Raji (cell line): ENCODE results near the gene GABRG3.

Experiments
- POLR2A ChIP-seq: IDR thresholded peaks from 2 replicates; pipeline ENCODE4 v1.6.1; 2011; ENCODE audit warnings: low read depth, low read length, control low read depth; ENCODE audit not compliant: insufficient read depth

GABRG3 gene

DNA sequence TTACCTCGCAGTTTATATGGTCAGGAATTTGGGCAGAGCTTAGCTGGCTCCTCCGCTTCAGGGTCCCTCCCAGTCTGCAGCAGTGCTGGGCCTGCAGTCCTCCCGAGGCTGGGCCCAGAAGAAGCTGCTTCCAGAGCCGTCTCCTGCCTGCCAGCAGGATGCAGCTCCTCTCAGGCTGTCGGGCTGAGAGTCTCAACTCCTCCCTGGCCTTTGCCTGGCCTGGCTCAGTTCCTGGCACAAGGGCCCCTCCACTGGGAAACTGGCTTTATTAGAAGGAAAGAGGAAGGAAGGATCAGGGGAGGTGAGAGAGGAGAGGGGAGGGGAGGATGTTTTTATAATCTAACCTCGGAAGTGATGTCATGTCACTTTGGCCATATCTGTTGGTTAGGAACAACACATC lies 72.8 kb downstream of the GABRG3 start:
- TF ChIP-seq POLR2A: no peak

DNA sequence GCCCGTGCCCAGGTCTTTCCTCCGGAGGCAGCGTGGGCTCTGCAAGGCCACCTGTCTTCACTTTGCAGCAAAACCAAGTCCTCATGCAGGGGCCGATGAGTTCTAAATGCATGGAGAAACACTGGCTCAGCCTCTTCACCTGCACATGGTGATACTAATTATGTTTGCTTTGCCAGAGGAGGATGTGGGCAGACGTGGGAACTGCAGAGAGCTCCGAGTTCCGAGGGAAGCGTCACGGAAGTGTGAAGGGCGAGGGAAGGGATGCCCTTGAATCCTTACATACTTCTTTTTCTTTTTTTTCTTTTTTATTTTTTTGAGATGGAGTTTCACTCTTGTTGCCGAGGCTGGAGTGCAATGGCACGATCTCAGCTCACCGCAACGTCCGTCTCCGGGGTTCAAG lies 74.8 kb downstream of the GABRG3 start:
- no peak for TF ChIP-seq POLR2A

- no peak for TF ChIP-seq POLR2A
Measured at GRCh38 chr15:27046880-27047279, 75.9 kb downstream of the GABRG3 start.

DNA sequence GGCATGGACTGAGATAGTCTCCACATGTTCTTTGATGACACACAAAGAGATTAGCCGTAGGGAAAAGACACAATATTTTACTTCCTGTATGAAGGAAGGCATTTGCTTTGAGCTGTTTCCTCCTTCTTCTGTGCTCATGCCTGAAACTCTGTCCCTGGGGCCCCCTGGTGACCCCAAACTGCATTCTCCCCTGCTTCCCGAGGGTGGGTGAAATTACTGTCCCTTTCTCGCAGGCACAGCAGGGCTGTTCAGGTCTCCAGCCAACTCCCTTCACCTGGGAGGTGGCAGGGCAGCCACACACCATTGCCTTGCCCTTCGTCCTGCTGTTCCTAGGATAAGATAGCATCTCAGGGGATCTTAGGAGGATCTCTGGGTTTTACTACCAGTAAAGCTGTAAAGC lies 79.2 kb downstream of the GABRG3 start:
- no peak for TF ChIP-seq POLR2A

- no peak for TF ChIP-seq POLR2A
Measured at GRCh38 chr15:27054426-27054825, 83.4 kb downstream of the GABRG3 start.

GRCh38 chr15:27057904-27058645 lies 87.1 kb downstream of the GABRG3 start:
- no peak for TF ChIP-seq POLR2A

DNA sequence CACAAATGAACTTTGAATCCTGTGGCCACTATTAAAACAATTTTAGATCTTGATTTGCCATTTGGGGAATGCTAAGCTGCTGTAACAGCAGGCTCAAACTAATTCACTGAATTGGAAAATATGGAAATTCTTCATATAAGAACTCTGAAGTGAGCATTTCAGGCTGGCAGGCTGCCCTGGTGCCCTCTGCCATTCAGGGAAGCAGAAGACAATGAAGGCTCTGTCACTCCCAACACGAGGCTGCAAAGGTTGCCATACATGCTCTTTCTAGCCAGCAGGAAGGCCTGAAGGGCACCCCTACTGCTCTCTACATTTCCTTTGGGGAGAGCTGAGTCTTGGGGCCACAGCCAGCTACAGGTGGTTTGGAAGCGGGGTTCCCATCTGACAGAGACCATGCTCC lies 88.0 kb downstream of the GABRG3 start:
- no peak for TF ChIP-seq POLR2A

GRCh38 chr15:27059610-27060202 lies 88.7 kb downstream of the GABRG3 start:
- no peak for TF ChIP-seq POLR2A

DNA sequence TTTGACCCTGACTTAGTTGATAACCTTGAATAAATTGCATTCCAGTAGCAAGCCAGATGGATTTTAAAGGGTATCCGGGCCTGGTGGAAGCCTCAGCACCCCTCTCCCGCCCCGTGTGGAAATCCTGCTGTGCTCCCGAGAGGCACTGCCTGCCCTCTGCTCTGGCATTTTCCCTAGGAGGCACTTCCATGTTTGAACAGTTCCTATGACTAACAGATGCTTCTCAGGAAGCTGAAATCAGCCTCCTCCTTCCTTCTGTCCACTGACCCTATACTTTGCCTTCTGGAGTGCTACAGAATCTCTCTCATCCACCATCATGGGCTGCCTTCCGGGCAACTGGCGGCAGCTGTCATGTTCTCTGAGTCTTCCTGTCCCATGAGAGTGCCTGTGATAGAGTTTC lies 90.8 kb downstream of the GABRG3 start:
- no peak for TF ChIP-seq POLR2A

GRCh38 chr15:27062951-27063350 lies 92.0 kb downstream of the GABRG3 start:
- no peak for TF ChIP-seq POLR2A

DNA sequence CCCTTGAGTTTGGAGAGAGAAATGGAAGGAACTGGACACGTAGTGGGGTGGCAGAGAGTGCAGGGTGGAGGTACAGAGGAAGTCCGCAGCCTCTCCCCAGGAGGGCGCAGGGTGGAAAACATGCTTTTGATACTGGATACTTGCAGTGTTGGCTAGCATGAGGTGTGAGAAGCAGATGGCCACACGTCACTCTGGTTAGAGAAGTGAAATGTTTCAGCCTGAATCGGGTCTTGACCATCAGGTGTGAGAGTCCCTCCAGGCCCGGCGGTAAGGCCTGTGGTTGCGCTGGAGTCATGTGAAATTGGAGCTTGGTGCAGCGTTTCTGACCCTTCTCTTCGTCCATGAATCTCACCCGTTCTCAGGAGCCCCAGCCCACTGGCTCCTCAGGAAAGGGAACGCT lies 93.1 kb downstream of the GABRG3 start:
- no peak for TF ChIP-seq POLR2A

GRCh38 chr15:27065151-27065550 lies 94.2 kb downstream of the GABRG3 start:
- no peak for TF ChIP-seq POLR2A

- TF ChIP-seq POLR2A: no peak
Measured at GRCh38 chr15:27065785-27066184, 94.8 kb downstream of the GABRG3 start.

GRCh38 chr15:27066446-27066845 lies 95.5 kb downstream of the GABRG3 start:
- no peak for TF ChIP-seq POLR2A

DNA sequence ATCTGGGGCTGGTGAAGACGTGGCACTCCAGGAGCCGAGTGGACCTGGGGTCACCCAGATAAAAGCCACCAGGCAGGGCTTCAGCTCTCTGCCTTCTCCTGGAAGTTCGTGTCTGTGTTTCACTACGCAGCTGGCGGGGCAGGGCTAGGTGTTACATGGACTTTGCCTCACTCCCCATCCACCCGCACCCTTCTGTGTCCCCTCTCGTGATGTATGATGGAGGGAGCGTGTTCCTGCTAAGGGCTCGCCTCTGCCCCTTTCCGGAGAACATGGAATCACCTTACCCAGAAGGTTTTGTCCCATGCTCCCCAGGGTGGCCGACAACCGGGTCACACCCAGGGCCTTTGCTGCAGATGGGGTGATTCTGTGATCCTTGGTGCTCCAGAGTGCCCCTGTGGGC lies 96.2 kb downstream of the GABRG3 start:
- TF ChIP-seq POLR2A: no peak

DNA sequence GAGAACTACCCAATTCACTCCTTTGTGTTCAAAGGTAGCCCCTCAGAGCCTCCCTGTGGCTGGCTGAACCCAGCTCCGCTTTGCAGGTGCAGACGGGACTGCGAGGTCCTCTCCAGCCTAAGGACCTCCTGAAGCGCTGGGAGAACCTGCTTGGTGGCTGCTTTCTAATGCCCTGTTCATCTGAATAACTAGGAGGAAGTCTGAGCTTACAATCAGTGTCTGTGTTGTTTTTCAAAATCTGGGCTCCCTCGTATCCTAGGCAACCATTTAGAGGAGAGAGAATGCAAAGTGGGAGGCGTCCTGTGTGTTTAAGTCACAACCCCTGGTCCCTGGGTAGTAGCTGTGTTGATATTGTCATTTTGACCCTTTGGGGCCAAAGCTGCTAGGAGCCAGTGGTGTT lies 99.9 kb downstream of the GABRG3 start:
- no peak for TF ChIP-seq POLR2A

GRCh38 chr15:27074179-27074578 lies 103.2 kb downstream of the GABRG3 start:
- no peak for TF ChIP-seq POLR2A
